Measurements from ENCODE around the gene ZNF608.

ZNF608 gene

GRCh38 chr5:124728331-124728967, 18.0 kb downstream of the ZNF608 start:
- no peak overlapping the region for H3K27ac ChIP-seq
- no peak for TF ChIP-seq CTCF (conservative IDR thresholded peaks at IDR 0.05; ENCODE audit: low read depth)
- POLR2A ChIA-PET (ENCODE audit: low non-redundant PET): no interaction called here
- CTCF ChIA-PET: no interaction called here
- DNase-seq (ENCODE audit: low spot score): no peak

GRCh38 chr5:124726631-124727362, 19.6 kb downstream of the ZNF608 start:
- DNase-seq (ENCODE audit: low spot score): no peak
- no peak overlapping the region for H3K27ac ChIP-seq
- no peak for TF ChIP-seq CTCF (conservative IDR thresholded peaks at IDR 0.05; ENCODE audit: low read depth)
- POLR2A ChIA-PET (ENCODE audit: low non-redundant PET): no interaction called here
- CTCF ChIA-PET: no interaction called here

GRCh38 chr5:124725622-124726258, 20.7 kb downstream of the ZNF608 start:
- ChIA-PET POLR2A (ENCODE audit: low non-redundant PET) (no interaction called here), CTCF (interaction anchor here (0.6 kb wide), 1 partner anchor 171 kb away, joined by 3 read pairs; no protein-coding TSS in a partner anchor)
- TF ChIP-seq CTCF (conservative IDR thresholded peaks at IDR 0.05; ENCODE audit: low read depth): no peak
- no peak overlapping the region for H3K27ac ChIP-seq
- no peak for DNase-seq (ENCODE audit: low spot score)

- no peak for TF ChIP-seq CTCF (conservative IDR thresholded peaks at IDR 0.05; ENCODE audit: low read depth)
- ChIA-PET POLR2A (ENCODE audit: low non-redundant PET) (no interaction called here), CTCF (interaction anchor here (0.6 kb wide), 3 partner anchors 19 to 359 kb away, joined by 3 to 6 read pairs (median 5); no protein-coding TSS in a partner anchor)
- DNase-seq (ENCODE audit: low spot score): no peak
- no peak overlapping the region for H3K27ac ChIP-seq
Observed at GRCh38 chr5:124725040-124725434, 21.4 kb downstream of the ZNF608 start.

- CTCF ChIA-PET: interaction anchor here (0.5 to 0.6 kb wide), 5 partner anchors 19 to 358 kb away, joined by 3 to 6 read pairs (median 5); no protein-coding TSS in a partner anchor
- TF ChIP-seq CTCF (conservative IDR thresholded peaks at IDR 0.05; ENCODE audit: low read depth): no peak
- no peak overlapping the region for H3K27ac ChIP-seq
- DNase-seq (ENCODE audit: low spot score): no peak
- POLR2A ChIA-PET (ENCODE audit: low non-redundant PET): no interaction called here
Observed at GRCh38 chr5:124724357-124725039, 21.9 kb downstream of the ZNF608 start.

GRCh38 chr5:124721229-124721735, 25.2 kb downstream of the ZNF608 start:
- no peak overlapping the region for H3K27ac ChIP-seq
- no peak for DNase-seq (ENCODE audit: low spot score)
- ChIA-PET POLR2A (ENCODE audit: low non-redundant PET) (no interaction called here), CTCF (interaction anchor here (0.6 kb wide), 3 partner anchors 12 to 611 kb away, joined by 3 to 4 read pairs (median 4); no protein-coding TSS in a partner anchor)
- TF ChIP-seq CTCF (conservative IDR thresholded peaks at IDR 0.05; ENCODE audit: low read depth): no peak

All from RWPE1 (cell line).